C4-2B (cell line): ENCODE measurements around the gene LCN10.

Source experiments
- CTCF ChIP-seq: fragments of 450-650 bp; conservative IDR thresholded peaks from 2 replicates; pipeline ENCODE4 v1.5.1; 2017; ENCODE audit warnings: mild to moderate bottlenecking
- ZFX ChIP-seq: fragments of 450-650 bp; IDR thresholded peaks from 2 replicates; pipeline ENCODE4 v1.6.1; 2017

GRCh38 chr9:136695955-136696354 is 46.8 kb downstream of the LCN10 start:
- no peak for TF ChIP-seq CTCF
- TF ChIP-seq ZFX: no peak
